Measurements from ENCODE around the gene UFD1.

GRCh38 chr22:19455033-19455432, 24.0 kb downstream of the UFD1 start:
- TF ChIP-seq NFE2L1 (tag; IDR thresholded peaks at IDR 0.05; ENCODE audit: borderline replicate concordance, low read depth) (no peak), SREBF1 (IDR thresholded peaks at IDR 0.05; ENCODE audit: borderline replicate concordance, low read depth, low read length) (no peak), RAD51 (IDR thresholded peaks at IDR 0.05; ENCODE audit: borderline replicate concordance, low read depth) (no peak), CTCF (IDR thresholded peaks at IDR 0.05 in 2 of 3, conservative IDR thresholded peaks at IDR 0.05 in 1 of 3; ENCODE audit: insufficient read depth in 2 of 3, low read depth in 1 of 3, low read length in 3 of 3) (no peak), ZNF644 (tag; IDR thresholded peaks at IDR 0.05; ENCODE audit: low read depth) (no peak), SLC30A9 (CRISPR knock-in tag; IDR thresholded peaks at IDR 0.05) (no peak), POLR2A (conservative IDR thresholded peaks at IDR 0.05) (no peak), FOXK2 (conservative IDR thresholded peaks at IDR 0.05 in 1 of 2, IDR thresholded peaks at IDR 0.05 in 1 of 2; ENCODE audit: low read depth in 2 of 2) (no peak), CC2D1A (IDR thresholded peaks at IDR 0.05) (no peak)
- TF ChIP-seq, protein P1, sequence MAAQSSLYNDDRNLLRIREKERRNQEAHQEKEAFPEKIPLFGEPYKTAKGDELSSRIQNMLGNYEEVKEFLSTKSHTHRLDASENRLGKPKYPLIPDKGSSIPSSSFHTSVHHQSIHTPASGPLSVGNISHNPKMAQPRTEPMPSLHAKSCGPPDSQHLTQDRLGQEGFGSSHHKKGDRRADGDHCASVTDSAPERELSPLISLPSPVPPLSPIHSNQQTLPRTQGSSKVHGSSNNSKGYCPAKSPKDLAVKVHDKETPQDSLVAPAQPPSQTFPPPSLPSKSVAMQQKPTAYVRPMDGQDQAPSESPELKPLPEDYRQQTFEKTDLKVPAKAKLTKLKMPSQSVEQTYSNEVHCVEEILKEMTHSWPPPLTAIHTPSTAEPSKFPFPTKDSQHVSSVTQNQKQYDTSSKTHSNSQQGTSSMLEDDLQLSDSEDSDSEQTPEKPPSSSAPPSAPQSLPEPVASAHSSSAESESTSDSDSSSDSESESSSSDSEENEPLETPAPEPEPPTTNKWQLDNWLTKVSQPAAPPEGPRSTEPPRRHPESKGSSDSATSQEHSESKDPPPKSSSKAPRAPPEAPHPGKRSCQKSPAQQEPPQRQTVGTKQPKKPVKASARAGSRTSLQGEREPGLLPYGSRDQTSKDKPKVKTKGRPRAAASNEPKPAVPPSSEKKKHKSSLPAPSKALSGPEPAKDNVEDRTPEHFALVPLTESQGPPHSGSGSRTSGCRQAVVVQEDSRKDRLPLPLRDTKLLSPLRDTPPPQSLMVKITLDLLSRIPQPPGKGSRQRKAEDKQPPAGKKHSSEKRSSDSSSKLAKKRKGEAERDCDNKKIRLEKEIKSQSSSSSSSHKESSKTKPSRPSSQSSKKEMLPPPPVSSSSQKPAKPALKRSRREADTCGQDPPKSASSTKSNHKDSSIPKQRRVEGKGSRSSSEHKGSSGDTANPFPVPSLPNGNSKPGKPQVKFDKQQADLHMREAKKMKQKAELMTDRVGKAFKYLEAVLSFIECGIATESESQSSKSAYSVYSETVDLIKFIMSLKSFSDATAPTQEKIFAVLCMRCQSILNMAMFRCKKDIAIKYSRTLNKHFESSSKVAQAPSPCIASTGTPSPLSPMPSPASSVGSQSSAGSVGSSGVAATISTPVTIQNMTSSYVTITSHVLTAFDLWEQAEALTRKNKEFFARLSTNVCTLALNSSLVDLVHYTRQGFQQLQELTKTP (IDR thresholded peaks at IDR 0.05; ENCODE audit: low read depth in 1 of 2, partially characterized antibody in 2 of 2): no peak
- TF ChIP-seq, protein P2, sequence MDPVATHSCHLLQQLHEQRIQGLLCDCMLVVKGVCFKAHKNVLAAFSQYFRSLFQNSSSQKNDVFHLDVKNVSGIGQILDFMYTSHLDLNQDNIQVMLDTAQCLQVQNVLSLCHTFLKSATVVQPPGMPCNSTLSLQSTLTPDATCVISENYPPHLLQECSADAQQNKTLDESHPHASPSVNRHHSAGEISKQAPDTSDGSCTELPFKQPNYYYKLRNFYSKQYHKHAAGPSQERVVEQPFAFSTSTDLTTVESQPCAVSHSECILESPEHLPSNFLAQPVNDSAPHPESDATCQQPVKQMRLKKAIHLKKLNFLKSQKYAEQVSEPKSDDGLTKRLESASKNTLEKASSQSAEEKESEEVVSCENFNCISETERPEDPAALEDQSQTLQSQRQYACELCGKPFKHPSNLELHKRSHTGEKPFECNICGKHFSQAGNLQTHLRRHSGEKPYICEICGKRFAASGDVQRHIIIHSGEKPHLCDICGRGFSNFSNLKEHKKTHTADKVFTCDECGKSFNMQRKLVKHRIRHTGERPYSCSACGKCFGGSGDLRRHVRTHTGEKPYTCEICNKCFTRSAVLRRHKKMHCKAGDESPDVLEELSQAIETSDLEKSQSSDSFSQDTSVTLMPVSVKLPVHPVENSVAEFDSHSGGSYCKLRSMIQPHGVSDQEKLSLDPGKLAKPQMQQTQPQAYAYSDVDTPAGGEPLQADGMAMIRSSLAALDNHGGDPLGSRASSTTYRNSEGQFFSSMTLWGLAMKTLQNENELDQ (CRISPR knock-in tag; IDR thresholded peaks at IDR 0.05; ENCODE audit: borderline replicate concordance): no peak
